Gastrocnemius medialis (tissue), 4 donors: ENCODE measurements around the gene TK1. TPM values are rescaled to one million over a fixed set of nuclear protein-coding genes. Genes with fewer than 3 reads are reported as not detected.

Experiments
- ATAC-seq, 2 donors: fragments of 150-250 bp; one replicate each; pipeline ENCODE4 v1.9.1; 2016
- DNase-seq, 2 donors: peaks; one replicate each; pipeline ENCODE4 v3.0.0-alpha.2; 2019
- H3K27ac ChIP-seq, 4 donors: fragments of 200-600 bp; sonication (generic); 1 replicate in 1 of 4; 2 replicates in 3 of 4; pipeline ENCODE4 v1.5.1; 2016 to 2018; ENCODE audit warnings: mild to moderate bottlenecking in 2 of 4, moderate library complexity in 1 of 4
- H3K27me3 ChIP-seq, 3 donors: fragments of 200-600 bp; sonication (generic) in 2 of 3; 1 replicate in 1 of 3; 2 replicates in 2 of 3; pipeline versions ENCODE4 v1.5.1 to v1.6.0; 2016 to 2019; ENCODE audit warnings: mild to moderate bottlenecking in 1 of 3, moderate library complexity in 1 of 3
- H3K36me3 ChIP-seq, 2 donors: fragments of 200-600 bp; sonication (generic) in 1 of 2; one replicate each; pipeline ENCODE4 v1.5.1; 2017 to 2018
- H3K4me1 ChIP-seq, 2 donors: fragments of 200-600 bp; sonication (generic) in 1 of 2; one replicate each; pipeline ENCODE4 v1.5.1; 2016 to 2017; ENCODE audit warnings: mild to moderate bottlenecking in 2 of 2
- H3K4me3 ChIP-seq, 4 donors: fragments of 200-600 bp; sonication (generic) in 3 of 4; 1 replicate in 1 of 4; 2 replicates in 3 of 4; pipeline ENCODE4 v1.5.1; 2016 to 2019; ENCODE audit warnings: mild to moderate bottlenecking in 2 of 4
- H3K9me3 ChIP-seq, 3 donors: fragments of 200-600 bp; sonication (generic) in 2 of 3; 1 replicate in 1 of 3; 2 replicates in 2 of 3; pipeline ENCODE4 v1.5.1; 2016 to 2019
- POLR2A ChIP-seq, 2 donors: fragments of 450-650 bp; IDR thresholded peaks; one replicate each; pipeline ENCODE4 v1.6.1; 2017; ENCODE audit warnings: antibody characterized with exemption in 2 of 2, mild to moderate bottlenecking in 2 of 2, moderate library complexity in 2 of 2
- in situ Hi-C, 4 donors: fragments of 200-750 bp; cut with MboI; loops; one replicate each; pipeline versions ENCODE4 v1.15.0 to v1.8.0; 2017; ENCODE audit warnings: low sequenced_read_pairs in 4 of 4
- intact Hi-C: fragments of 100-400 bp; cut with DNase I; formaldehyde crosslinking; loops from one replicate; pipeline ENCODE4 v1.15.1; 2023; ENCODE audit warnings: low total_unique reads
- total RNA-seq, 4 donors: library from RNA; depleted of rRNA; stranded (reverse); fragments of >200 nt; gene quantifications; one replicate each; pipeline versions ENCODE4 v1.1.0 to v1.2.3, GENCODE V29; 2016
- TF ChIP-seq, protein P1 (sequence below), 5 experiments: fragments of 450-650 bp in 3 of 5; fragments of 200-600 bp in 2 of 5; sonication (generic) in 2 of 5; IDR thresholded peaks in 4 of 5; conservative IDR thresholded peaks in 1 of 5; 1 replicate in 4 of 5; 2 replicates in 1 of 5; pipeline ENCODE4 v1.5.1; 2016 to 2019; ENCODE audit warnings: antibody characterized with exemption in 5 of 5, mild to moderate bottlenecking in 3 of 5, moderate library complexity in 3 of 5

Gene TK1
- total RNA-seq, 4 donors from 2014 or later = 0.22 to 2.1 (median 0.60) TPM

DNA sequence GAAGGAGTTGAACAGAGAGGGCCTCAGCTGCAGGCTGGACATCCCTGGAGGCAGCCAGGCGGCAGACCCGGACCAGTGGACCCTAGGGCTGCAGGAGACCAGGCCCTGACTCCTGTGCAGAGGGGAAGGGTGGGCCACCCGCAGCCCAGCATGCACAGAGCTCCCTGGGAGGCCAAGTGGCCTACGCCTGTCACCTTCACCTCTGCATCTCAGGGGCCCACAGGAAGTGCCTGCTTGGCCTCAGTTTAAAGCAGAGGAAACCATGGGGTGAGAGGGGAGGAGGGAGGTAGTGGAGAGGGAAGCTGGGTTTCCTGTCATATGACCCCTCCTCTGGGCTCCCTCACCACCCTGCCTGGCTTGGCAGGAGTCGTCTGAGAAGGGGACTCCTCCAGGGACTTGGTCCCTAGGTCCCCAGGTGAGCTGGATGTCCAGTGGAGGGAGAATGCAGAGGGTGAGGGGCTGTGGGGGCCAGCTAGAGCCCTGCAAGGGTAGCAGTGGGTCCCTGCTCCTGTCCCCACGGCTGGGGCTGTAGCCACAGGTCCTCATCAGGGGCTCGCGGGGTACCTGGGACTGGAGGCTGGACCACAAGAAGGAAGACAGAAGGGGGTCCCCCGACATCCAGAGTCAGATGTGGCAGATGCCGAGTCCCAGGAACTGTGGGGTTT lies 56.3 kb downstream of the TK1 start, which contains the start of gene TMC8:
Gene TMC8 (plus strand): TSS at position 335 of the 665 bp plus-strand sequence. CDS start 818 bp downstream, outside the sequence.
- H3K4me3 ChIP-seq = peak within 1 kb of the TSS in 1 of 4 donors; percentile 22
- peaks cover 20 to 47% (median 40%) of the 10 kb centered on the region in 3 donors for H3K27me3 ChIP-seq
- intact Hi-C loops = no loop called here
- TF ChIP-seq POLR2A (IDR thresholded peaks at IDR 0.05) = peak in 1 of 2 donors; percentile 14
- TF ChIP-seq, protein P1, sequence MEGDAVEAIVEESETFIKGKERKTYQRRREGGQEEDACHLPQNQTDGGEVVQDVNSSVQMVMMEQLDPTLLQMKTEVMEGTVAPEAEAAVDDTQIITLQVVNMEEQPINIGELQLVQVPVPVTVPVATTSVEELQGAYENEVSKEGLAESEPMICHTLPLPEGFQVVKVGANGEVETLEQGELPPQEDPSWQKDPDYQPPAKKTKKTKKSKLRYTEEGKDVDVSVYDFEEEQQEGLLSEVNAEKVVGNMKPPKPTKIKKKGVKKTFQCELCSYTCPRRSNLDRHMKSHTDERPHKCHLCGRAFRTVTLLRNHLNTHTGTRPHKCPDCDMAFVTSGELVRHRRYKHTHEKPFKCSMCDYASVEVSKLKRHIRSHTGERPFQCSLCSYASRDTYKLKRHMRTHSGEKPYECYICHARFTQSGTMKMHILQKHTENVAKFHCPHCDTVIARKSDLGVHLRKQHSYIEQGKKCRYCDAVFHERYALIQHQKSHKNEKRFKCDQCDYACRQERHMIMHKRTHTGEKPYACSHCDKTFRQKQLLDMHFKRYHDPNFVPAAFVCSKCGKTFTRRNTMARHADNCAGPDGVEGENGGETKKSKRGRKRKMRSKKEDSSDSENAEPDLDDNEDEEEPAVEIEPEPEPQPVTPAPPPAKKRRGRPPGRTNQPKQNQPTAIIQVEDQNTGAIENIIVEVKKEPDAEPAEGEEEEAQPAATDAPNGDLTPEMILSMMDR (IDR thresholded peaks at IDR 0.05 in 4 of 5, conservative IDR thresholded peaks at IDR 0.05 in 1 of 5) = no peak
- DNase-seq (no peak), ATAC-seq (no peak)
- H3K4me1 ChIP-seq = peaks cover 5 to 31% of the 10 kb centered on the region in 2 donors
- in situ Hi-C loops = no loop called here
- no peaks in the 10 kb centered on the region for H3K36me3 ChIP-seq
- H3K9me3 ChIP-seq = no peaks in the 10 kb centered on the region
- H3K27ac ChIP-seq = no peak within 1 kb of the TSS

DNA sequence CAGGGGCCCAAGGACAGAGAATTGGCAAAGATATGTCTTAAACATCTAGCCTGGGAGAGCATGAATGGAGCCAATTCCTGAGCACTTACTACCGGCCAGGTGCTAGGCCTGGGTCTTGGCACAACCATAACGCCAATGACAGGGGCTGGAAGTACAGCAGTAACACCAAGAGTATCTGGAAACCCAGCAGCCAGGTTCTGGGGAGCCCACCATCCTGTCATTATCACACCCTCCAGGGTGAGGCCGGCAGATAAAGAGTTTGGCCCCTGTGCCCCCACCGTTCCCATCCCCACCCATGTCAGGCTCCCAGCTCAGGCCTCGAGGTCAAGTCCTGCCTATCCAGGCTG lies 56.8 kb downstream of the TK1 start:
- Histone ChIP-seq H3K27me3 (peaks cover 20 to 47% (median 40%) of the 10 kb centered on the region in 3 donors), H3K4me3 (no peak overlapping the region), H3K4me1 (peaks cover 5 to 31% of the 10 kb centered on the region in 2 donors), H3K27ac (no peak overlapping the region), H3K9me3 (no peaks in the 10 kb centered on the region), H3K36me3 (no peaks in the 10 kb centered on the region)
- TF ChIP-seq POLR2A (IDR thresholded peaks at IDR 0.05) = no peak
- TF ChIP-seq, protein P1 (IDR thresholded peaks at IDR 0.05 in 4 of 5, conservative IDR thresholded peaks at IDR 0.05 in 1 of 5) = no peak
- DNase-seq (no peak), ATAC-seq (no peak)
- in situ Hi-C loops (no loop called here), intact Hi-C loops (no loop called here)

DNA sequence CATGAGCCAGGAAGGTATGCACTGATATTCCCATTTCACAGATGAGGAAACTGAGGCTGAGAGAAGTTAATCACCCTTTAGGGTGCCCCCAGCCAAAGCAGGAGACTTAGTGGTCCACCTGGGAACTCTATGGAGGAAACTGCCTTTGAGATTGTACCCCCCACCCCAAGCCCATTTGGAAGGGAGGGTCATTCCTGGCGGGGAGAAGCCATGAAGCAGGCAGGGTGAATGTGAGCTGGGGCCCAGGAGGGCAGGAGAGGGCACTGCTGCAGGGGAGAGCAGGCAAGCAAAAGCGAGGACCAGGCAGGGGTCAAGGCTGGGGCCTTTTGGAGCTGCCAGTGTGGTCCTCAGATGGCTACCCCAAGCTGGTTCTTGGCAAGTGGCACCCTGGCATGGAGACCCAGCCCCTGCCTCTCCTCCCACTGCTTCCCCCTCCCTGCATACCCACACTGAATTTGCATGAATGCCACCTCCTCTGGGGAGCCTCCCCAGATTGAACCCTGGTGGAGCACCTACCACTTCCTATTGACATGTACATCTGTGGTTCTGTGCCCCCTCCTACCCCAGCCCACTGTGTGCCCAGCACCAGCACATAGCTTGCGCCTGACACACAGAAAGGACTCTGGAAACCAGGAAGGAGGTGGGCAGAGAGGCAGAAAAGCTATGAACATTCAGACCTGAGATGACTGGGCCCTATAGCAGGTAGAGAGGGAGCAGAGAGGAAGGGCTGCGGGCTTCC lies 57.3 kb downstream of the TK1 start:
- H3K27me3 ChIP-seq = peaks cover 20 to 47% (median 40%) of the 10 kb centered on the region in 3 donors
- peak overlapping the region in 1 of 4 donors; percentile 51 for H3K27ac ChIP-seq
- H3K4me3 ChIP-seq = no peak overlapping the region
- DNase-seq (no peak), ATAC-seq (no peak)
- intact Hi-C loops = no loop called here
- in situ Hi-C loops = no loop called here
- peaks cover 5 to 31% of the 10 kb centered on the region in 2 donors for H3K4me1 ChIP-seq
- no peak for TF ChIP-seq POLR2A (IDR thresholded peaks at IDR 0.05)
- TF ChIP-seq, protein P1 (IDR thresholded peaks at IDR 0.05 in 4 of 5, conservative IDR thresholded peaks at IDR 0.05 in 1 of 5) = no peak
- no peaks in the 10 kb centered on the region for H3K36me3 ChIP-seq
- no peaks in the 10 kb centered on the region for H3K9me3 ChIP-seq

DNA sequence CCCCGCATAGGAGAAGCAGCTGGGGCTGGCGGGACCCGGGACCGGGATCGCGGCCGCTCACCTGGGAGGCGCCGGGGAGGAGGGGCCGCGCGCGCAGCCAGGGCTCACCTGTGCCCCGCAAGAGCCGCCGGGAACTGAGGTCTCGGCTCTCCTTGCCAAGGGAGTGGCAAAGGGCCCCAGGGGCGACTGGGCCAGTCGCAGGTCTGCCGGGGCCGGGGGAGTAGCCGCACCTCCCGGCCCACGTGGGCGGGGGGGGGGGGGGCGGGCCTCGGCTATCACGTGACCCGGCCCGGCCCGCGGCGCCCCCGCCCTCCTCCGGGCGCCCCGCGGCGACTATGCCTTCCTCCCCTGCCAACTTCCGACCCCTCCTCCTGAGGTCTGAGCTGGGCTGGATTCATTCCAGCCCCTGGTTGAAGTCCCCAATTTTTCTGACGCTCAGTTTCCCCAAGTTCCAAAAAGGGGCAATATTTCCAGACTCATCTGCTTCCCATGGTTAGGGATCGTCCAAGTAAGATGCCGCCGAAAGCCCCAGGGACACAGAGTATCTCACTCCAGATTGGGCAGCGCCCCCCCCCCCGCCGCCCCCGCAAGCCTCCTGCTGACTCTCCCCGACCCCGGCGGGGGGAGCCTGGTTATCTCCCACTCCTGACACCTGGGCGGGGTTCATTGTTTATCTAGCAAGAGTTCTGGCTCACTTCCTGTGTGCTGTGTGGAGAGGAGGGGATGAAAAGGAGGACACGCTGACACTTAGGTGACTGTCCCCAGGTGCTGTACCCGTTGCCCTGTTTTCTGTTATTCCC lies 58.1 kb downstream of the TK1 start, which contains the start of gene TMC6:
Gene TMC6 (minus strand): TSS at position 205 of the 800 bp plus-strand sequence. CDS start 1,923 bp downstream, outside the sequence.
- peak in 1 of 2 donors; percentile 17 for TF ChIP-seq POLR2A (IDR thresholded peaks at IDR 0.05)
- TF ChIP-seq, protein P1 (IDR thresholded peaks at IDR 0.05 in 4 of 5, conservative IDR thresholded peaks at IDR 0.05 in 1 of 5) = no peak
- in situ Hi-C loops (no loop called here), intact Hi-C loops (no loop called here)
- Histone ChIP-seq H3K36me3 (no peaks in the 10 kb centered on the region), H3K9me3 (no peaks in the 10 kb centered on the region), H3K27me3 (peaks cover 20 to 47% (median 40%) of the 10 kb centered on the region in 3 donors), H3K4me3 (peak within 1 kb of the TSS; percentile 48 to 74 (median 62)), H3K4me1 (peaks cover 5 to 31% of the 10 kb centered on the region in 2 donors), H3K27ac (peak within 1 kb of the TSS; percentile 0 to 73 (median 66))
- DNase-seq (no peak), ATAC-seq (peak in 1 of 2 donors; percentile 22)
